NCI-H510A (cell line): Measurements from ENCODE around the gene LPAR2.

Experiments used
- DNase-seq: peaks from one replicate; lab custom pipeline; 2025; lab: John Stamatoyannopoulos, UW

The LPAR2 gene

DNA sequence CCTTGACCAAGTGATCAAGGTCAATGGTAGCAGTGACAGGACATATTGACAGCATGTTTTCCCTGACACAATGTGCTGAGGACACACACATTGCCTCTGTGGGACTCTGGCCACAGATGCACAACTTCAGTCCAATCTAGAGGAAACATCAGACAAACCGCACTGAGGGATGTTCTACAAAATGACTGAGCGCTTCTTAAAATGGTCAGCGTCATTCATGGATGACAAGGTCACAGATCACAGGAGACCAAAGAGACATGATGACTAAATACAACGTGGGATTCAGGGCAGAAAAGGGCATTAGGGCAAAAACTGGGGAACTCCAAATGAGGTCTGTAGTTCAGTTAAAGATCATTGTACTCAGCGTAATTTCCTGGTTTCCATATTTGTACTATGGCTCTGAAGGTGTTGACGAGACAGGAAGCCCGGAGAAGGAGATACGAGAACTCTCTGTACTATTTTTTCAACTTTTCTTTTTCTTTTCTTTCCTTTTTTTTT is 30.2 kb downstream of the LPAR2 start:
- no peak for DNase-seq

DNA sequence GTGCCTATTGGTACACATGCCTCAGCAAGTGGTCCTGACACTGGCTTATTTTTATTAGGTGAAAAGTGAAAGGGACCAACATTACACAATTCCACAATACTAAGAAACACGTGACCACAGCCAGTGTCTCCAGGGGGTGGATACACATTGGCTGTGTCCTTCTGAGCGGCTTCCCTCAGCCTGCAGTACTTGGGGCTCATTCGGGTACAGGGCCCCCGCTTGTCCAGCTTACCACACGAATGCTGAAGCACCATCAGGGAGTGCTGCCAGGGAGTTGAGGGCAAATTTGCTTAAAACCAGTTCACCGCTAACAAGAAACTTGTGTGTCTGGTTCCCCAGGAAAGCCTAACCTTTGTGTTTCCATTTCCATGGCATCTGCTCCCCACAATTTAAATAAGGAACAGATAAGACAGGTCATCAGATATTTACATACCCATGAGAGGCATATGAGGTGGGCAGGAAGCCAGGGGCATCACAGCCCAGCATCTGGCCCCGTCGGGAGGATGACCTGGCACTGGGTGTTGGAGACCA is 32.8 kb downstream of the LPAR2 start:
- no peak for DNase-seq

DNA sequence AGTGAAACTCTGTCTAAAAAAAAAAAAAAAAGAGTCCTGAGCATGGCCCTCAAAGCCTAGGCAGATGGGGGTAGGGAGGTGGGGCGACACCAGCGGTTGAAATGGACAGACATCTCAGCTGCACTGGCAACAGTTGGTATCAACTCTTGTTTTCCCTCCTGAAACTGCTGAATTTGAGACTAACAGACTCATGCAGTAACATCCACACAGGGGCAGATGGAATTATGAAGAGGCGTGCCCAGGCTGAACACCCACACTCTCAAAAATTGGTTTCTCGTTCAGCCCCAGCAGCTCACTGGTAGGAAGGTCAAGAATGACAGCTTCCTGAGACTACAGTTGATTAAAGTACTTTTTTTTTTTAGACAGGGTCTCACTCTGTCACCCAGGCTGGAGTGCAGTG is 33.6 kb downstream of the LPAR2 start:
- no peak for DNase-seq

DNA sequence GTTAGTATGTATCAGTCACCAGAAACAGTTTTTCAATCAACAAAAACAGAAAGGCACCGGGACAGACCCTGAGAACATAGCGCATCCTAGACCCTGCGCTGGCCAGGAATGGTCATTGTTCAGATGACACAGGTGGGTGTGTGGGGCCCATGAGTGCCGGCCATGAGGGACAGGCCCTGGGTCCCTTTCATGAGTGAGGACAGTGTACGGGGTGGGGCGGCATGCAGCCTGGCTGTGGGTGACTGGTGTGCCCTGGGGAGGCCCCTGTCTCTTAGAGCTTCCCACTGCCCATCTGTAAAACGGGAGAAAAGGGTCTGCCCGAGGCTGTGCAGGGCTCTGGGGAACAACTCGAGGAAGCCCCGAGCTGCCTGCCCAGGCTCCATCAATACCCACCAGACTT is 35.3 kb downstream of the LPAR2 start:
- no peak for DNase-seq

DNA sequence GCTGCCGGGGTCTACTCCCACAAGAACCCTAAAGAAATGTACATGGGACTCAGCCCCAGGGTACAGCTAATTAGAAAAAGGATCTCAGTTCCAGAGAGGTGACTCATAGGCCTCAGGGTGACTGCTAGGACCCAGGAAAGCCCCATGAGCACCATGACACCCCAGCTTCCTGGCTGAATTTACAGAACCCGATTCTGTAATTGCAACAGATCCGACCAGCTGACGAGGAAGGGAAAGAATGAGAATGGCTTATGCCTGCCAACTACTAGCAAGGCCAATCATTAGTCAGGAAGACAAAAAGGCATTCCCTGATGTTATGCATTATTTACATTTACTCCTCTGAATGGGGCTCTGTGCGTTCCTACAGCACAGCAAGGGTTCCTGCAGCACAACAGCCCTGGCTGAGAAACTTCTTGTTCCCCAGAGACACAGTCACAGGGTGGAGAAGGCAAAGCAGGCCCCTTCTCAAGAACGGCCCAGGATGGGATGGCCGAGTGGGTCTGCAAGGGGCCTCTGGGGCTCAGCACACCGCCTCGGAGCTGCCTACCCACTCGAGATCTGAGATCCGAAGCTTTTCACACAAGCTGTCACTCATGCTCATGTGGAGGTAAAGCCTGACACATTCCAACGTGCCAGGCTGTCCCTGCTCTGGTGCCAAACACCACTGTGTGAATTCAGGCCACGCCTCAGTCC is 36.7 kb downstream of the LPAR2 start:
- DNase-seq = no peak

DNA sequence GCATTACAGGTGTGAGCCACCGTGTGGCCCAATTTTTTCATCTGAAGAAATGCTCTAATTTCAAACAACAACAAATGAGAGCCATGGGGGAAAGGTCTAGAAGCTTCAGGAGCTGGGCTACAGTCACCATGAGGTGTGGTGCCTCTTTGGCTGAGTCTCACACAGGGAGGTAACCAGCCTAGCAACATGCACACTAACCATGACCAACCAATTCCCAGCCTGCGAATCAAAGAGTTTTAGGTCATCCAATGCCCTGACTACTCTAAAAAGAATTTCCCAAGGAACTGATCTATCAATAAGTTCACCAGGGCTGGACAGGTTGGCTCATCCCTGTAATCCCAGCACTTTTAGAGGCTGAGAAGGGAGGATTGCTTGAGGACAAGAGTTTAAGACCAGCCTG is 39.5 kb downstream of the LPAR2 start:
- no peak for DNase-seq

DNA sequence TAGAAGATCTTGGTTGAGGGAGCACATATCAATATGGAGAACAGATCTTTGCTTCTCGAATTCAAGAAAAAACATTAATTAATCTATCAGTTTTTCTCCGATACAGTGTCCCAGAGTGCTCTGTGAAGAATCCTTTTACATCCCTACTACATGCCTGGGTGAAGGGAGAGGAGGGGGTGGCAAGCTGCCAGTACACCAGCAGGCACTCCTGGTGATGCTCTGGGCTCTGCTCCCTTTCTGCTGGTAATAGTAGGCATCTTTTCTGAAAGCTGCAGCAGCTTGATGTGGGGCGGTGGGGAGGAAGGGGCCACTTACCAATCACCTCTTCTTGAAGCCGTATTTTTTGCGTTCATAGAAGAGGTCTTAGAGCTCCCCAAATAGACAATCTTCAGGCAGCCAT is 40.2 kb downstream of the LPAR2 start:
- no peak for DNase-seq

DNA sequence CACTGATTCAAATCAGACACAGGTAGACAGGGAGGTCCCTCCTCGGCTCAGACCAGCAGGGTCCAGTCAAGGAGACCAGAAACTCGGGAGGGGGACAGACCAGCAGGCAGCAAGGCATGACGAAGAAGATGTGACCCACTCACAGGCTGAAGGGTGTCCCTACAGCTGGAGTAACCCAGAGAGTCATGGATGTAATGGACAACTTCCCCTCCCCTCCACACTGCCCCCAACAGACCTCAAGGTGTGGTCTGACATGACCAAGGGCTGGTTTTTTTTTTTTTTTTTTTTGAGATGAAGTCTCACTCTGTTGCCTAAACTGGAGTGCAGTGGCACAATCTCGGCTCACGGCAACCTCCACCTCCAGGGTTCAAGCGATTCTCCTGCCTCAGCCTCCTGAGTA is 43.7 kb downstream of the LPAR2 start:
- DNase-seq = no peak

DNA sequence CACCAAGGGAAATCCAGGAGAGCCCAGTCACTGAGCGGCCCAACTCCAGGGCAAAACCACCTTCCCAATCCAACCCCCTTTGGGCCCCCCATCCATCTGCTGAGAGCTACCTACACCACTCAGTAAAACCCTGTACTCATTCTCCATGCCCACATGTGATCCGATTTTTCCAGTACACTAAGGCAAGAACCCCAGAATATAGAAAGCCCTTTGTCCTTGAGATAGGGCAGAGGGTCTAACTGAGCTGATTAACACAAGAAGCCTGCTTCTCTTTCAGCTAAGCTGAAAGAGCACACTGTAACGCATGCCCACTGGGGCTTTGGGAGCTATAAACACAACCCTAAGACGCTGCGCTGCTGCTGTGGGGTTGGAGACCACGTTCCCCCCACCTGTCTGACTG is 45.5 kb downstream of the LPAR2 start:
- DNase-seq = no peak

DNA sequence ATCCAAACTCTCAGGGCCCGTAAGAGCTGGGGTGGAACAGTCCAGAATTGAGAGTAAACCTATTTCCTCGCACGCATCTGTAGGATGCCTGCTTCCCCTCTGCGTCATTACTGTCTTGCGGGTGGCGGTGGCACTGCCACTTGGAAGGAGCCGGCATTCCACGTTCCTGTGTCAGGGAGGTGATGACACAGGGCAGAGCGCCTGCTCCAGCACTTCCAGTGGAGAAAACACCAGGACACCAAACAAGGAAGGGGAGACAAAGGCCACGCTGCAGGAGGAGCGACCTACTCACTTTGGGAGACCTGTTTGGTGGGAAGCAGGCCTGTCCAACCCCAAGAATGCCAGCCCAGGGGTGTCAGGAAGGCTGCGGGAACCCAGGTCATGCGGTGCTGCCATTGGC is 46.6 kb downstream of the LPAR2 start:
- DNase-seq = no peak

DNA sequence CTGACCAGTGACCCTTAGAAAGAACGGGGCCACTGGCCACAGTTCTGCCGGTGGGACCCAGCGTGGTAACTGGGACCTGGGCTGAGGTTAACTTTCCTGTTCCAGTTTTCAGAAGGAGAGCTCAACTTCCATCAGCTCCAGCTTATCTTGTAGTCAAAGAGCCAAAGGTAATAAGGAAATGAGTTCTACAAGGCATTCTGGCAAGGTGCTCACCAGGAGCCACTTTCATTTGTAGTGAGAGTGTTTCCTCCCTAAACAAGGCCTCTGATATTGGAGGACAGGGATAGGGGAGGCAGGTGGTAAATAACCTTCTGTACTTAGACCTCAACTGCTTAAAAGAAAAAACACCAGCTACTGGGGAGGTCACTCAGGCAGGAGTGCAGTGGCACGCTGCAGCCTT is 47.6 kb downstream of the LPAR2 start:
- no peak for DNase-seq

DNA sequence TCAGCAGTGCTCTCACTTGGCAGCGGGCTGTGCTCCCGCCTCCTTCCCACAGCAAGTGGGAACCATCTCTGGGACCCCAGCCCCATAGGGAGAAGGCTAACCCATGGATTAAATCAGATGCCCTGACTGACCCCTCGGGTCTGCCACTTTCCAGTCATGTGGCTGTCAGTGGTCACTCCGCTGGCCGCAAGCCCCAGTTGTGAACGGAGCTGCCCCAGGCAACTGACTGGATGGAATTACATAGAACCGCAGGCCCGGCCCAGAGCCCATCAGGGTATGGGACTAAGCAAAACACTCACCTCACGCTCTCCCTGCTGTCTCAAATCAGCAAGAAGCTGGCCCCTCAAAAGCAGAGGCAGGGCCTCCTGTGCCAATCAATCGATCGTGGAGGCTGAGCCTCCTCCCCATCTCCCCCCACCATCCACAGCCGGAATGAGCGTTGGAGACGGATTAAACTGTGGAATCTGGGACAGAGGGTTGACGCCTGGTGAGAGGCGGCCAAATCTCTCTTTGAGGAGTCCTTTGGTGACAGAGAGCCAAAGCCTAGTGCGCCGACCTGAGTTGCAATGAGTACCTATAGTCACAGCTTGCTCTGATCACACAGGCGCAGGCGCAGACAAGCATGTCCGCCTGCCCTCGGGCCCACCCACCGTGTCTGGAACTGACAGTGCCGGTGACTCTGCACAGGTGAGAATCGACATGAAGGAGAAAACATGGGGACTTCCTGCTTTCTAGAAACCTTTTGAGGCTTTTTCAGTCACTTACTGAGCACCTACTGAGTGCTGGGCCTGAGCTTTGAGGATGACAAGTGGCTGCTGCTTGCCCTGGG is 48.3 kb downstream of the LPAR2 start:
- DNase-seq = no peak

DNA sequence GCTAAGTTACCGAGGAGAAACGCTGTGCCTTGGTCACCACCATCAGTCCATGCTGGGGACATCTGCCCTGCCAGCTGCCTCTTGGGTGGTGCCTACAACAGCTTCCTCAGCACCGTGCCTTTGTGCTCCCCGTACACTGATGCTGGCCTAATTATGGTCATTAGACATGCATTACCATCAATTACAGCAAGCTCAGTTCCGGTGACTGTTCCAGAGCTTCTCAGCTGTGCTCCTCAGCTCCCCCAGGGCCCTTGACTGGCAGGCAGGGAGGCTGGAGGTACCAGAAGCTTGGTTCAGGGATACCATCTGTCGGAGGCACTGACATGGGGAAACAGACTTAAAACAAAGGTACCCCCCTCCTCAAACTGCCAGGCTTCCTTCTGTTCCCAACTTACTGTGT is 49.8 kb downstream of the LPAR2 start:
- DNase-seq = no peak

DNA sequence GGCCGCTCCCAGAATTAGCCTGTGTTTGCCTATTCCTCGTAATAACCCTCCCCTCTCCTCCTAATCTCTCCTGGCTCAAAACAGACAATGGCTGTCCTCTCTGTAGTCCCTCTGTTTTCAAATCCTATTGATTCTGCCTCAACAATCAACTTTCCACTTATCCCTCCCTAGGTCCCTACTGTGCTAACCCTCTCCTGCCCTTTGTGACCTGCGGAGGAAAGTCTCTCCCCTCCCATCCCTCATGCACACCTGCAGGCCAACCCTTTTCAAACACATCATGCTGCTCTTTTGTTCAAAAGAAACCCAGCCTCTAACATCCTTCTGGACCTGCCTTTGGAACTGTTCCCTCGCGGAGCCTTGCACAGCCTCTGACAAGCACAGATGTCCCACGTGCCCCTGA is 52.6 kb downstream of the LPAR2 start:
- no peak for DNase-seq
